Spleen (tissue), 7 donors: Measurements from ENCODE around the gene EMC1.
"Not testable (repeated sequence)": the region's sequence is repeated elsewhere in the genome, so short reads cannot be mapped to it uniquely, and the experiment has no call there.

Experiments
- CTCF ChIP-seq, 11 experiments: fragments of 200-600 bp in 7 of 11; fragments of 450-650 bp in 4 of 11; sonication (generic) in 4 of 11; IDR thresholded peaks in 8 of 11; conservative IDR thresholded peaks in 3 of 11; 1 replicate in 7 of 11; 2 replicates in 4 of 11; pipeline versions ENCODE4 v1.4.0 to v1.8.0; 2016 to 2021; ENCODE audit warnings: antibody characterized with exemption in 11 of 11, inconsistent platforms in 4 of 11, mild to moderate bottlenecking in 1 of 11
- POLR2A ChIP-seq, 3 donors: fragments of 450-650 bp; IDR thresholded peaks; one replicate each; pipeline ENCODE4 v1.5.1; 2017; ENCODE audit warnings: antibody characterized with exemption in 3 of 3, mild to moderate bottlenecking in 1 of 3
- donor health status: DM: no; HTN: no; CAD: no; lungs with moderate emphysema.
- donor health status: DM: no; HTN: no; CAD: no.
- donor health status: DM: no; HTN: no; CAD: no.

DNA sequence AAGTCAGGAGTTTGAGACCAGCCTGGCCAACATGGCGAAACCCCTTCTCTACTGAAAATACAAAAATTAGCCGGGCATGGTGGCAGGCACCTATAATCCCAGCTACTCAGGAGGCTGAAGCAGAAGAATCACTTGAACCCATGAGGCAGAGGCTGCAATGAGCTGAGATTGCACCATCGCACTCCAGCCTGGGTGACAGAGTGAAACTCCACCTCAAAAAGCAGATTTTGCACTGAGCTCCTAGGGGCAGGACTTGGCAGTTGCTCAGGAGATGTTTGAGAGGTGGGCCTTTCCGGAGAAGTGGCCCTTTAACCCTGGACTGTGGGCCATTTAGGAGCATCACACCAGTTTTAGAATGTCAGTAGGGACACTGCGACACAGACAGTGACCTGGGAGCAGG is 5.0 kb upstream of the EMC1 start:
- TF ChIP-seq CTCF (IDR thresholded peaks at IDR 0.05 in 8 of 11, conservative IDR thresholded peaks at IDR 0.05 in 3 of 11); POLR2A (IDR thresholded peaks at IDR 0.05): not testable (repeated sequence)
